GM12878 (cell line): ENCODE data around the gene LYPD4.

Experiments used
- JUND ChIP-seq: IDR thresholded peaks from 2 replicates; pipeline ENCODE4 v1.6.1; 2012; ENCODE audit warnings: low read depth, mild to moderate bottlenecking, low read length, improper control_type of control experiment, moderate library complexity
- MAX ChIP-seq: IDR thresholded peaks from 2 replicates; pipeline ENCODE4 v1.6.1; 2012; ENCODE audit warnings: low read depth, low read length, improper control_type of control experiment
- POLR2AphosphoS2 ChIP-seq: IDR thresholded peaks from 2 replicates; pipeline ENCODE4 v1.6.1; 2011; ENCODE audit warnings: low read depth, mild to moderate bottlenecking, low read length, improper control_type of control experiment, moderate library complexity
- RAD51 ChIP-seq: fragments of 450-650 bp; IDR thresholded peaks from 2 replicates; pipeline ENCODE4 v1.6.1; 2016; ENCODE audit warnings: moderate library complexity, mild to moderate bottlenecking, inconsistent platforms
- TARDBP ChIP-seq: IDR thresholded peaks from 2 replicates; pipeline ENCODE4 v1.6.1; 2016; ENCODE audit warnings: borderline replicate concordance
- TF ChIP-seq, protein P1 (sequence below), 3 experiments: IDR thresholded peaks in 2 of 3; conservative IDR thresholded peaks in 1 of 3; 2 replicates each; pipeline ENCODE4 v1.5.1; 2011; ENCODE audit warnings: low read depth in 3 of 3, low read length in 3 of 3, mild to moderate bottlenecking in 3 of 3, control low read depth in 2 of 3, moderate library complexity in 2 of 3, inconsistent platforms in 1 of 3, mixed read lengths in 1 of 3; ENCODE audit not compliant: control insufficient read depth in 2 of 3, insufficient read depth in 1 of 3; ENCODE audit errors: extremely low read depth in 1 of 3
- TF ChIP-seq, protein P2 (sequence below): IDR thresholded peaks from 2 replicates; pipeline ENCODE4 v1.6.1; 2012; ENCODE audit warnings: low read length, inconsistent platforms
- TF ChIP-seq, protein P3 (sequence below): IDR thresholded peaks from 2 replicates; pipeline ENCODE4 v1.6.1; 2011; ENCODE audit warnings: mild to moderate bottlenecking, low read depth, low read length, moderate library complexity; ENCODE audit not compliant: insufficient replicate concordance

DNA sequence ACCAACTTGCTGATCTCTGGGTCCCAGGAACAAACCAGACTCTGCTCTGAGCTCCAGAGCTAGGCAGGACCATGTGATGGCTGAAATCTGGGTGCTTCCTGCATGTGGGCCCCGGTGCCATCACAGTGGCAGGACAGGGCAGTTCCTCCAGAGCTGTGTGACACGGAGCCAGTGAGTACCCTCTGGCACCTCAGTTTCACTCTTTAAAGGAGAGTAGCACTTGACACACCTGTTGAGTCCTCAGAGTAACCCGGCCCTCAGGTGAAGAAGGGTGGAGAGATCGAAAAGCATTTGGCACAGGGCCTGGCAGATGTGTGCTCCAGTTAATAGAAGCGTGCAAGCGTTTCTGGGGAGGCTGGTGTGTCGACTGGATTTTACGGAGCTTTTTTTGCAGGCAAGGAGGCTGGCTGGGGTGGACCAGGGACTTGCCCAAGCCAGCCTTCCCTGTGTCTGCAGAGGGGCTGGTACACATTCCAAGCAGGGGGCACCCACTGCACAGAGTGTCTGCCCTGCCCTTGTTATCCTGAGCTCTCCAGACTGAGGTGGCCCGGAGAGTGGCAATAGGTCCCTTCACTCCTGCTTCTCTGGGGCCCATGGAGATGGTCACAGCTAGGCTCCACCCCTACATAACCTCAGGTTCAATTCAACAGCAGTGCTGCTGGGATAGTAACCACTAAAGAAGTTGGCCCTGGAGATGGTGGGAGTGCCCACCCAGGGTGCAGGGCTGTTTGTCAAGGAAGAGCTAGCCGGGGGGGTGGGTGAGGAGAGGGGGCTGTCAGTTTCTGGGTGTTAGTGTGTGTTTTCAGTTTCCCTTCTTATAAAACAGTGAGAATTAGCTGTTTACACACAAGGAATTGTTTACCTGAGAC lies 23.9 kb upstream of the LYPD4 start:
- TF ChIP-seq MAX, result no peak
- TF ChIP-seq, protein P1, sequence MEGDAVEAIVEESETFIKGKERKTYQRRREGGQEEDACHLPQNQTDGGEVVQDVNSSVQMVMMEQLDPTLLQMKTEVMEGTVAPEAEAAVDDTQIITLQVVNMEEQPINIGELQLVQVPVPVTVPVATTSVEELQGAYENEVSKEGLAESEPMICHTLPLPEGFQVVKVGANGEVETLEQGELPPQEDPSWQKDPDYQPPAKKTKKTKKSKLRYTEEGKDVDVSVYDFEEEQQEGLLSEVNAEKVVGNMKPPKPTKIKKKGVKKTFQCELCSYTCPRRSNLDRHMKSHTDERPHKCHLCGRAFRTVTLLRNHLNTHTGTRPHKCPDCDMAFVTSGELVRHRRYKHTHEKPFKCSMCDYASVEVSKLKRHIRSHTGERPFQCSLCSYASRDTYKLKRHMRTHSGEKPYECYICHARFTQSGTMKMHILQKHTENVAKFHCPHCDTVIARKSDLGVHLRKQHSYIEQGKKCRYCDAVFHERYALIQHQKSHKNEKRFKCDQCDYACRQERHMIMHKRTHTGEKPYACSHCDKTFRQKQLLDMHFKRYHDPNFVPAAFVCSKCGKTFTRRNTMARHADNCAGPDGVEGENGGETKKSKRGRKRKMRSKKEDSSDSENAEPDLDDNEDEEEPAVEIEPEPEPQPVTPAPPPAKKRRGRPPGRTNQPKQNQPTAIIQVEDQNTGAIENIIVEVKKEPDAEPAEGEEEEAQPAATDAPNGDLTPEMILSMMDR (IDR thresholded peaks at IDR 0.05 in 2 of 3, conservative IDR thresholded peaks at IDR 0.05 in 1 of 3; ENCODE audit: control insufficient read depth in 2 of 3, extremely low read depth in 1 of 3, insufficient read depth in 1 of 3, low read depth in 3 of 3, low read length in 3 of 3), result no peak
- no peak for TF ChIP-seq RAD51
- TF ChIP-seq, protein P2, sequence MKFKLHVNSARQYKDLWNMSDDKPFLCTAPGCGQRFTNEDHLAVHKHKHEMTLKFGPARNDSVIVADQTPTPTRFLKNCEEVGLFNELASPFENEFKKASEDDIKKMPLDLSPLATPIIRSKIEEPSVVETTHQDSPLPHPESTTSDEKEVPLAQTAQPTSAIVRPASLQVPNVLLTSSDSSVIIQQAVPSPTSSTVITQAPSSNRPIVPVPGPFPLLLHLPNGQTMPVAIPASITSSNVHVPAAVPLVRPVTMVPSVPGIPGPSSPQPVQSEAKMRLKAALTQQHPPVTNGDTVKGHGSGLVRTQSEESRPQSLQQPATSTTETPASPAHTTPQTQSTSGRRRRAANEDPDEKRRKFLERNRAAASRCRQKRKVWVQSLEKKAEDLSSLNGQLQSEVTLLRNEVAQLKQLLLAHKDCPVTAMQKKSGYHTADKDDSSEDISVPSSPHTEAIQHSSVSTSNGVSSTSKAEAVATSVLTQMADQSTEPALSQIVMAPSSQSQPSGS, result no peak
- TF ChIP-seq TARDBP, result no peak
- TF ChIP-seq, protein P3, sequence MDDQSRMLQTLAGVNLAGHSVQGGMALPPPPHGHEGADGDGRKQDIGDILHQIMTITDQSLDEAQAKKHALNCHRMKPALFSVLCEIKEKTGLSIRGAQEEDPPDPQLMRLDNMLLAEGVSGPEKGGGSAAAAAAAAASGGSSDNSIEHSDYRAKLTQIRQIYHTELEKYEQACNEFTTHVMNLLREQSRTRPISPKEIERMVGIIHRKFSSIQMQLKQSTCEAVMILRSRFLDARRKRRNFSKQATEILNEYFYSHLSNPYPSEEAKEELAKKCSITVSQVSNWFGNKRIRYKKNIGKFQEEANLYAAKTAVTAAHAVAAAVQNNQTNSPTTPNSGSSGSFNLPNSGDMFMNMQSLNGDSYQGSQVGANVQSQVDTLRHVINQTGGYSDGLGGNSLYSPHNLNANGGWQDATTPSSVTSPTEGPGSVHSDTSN, result no peak
- TF ChIP-seq JUND, result no peak
- TF ChIP-seq POLR2AphosphoS2, result no peak; the same call in 1 of the 2 replicates
